ENCODE results near the gene RPUSD4. TPM values are rescaled to one million over a fixed set of nuclear protein-coding genes. Genes with fewer than 3 reads are reported as not detected.

The RPUSD4 gene
- total RNA-seq, 1 donor from 2014 or later: 26.7 TPM

DNA sequence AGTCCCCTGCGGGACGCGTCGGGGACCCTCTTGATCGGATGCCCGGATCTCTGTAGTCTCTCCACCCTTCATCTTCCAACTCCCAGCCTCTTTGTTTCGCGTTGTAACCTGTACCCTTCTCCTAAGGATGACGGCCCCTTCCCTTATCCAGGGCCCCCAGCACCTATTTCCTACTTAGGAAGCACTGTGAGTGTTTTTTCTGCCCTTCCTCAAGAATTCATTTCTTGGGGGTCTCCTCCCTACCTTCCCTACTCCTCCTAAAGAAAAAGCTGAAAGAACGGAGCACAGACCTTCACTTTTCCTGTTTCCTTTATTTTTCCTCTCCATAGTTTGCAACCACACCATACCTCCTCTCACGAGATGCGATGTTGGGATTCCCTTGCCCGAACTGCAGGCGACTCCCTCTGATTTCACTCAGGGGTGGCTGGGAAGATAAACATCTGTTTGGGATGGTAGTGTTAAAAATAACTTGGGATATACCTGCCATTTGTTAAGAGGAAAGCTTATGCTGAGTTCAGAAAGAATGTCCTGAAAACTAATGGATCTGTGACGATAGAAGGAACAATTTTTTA is 725 bp upstream of the RPUSD4 start:
- DNase-seq (ENCODE audit: low spot score): no peak

GRCh38 chr11:126210871-126211235 is 597 bp downstream of the RPUSD4 start:
- no peak for DNase-seq (ENCODE audit: low spot score)

GRCh38 chr11:126207896-126208295 is 3.6 kb downstream of the RPUSD4 start:
- DNase-seq (ENCODE audit: low spot score): no peak

DNA sequence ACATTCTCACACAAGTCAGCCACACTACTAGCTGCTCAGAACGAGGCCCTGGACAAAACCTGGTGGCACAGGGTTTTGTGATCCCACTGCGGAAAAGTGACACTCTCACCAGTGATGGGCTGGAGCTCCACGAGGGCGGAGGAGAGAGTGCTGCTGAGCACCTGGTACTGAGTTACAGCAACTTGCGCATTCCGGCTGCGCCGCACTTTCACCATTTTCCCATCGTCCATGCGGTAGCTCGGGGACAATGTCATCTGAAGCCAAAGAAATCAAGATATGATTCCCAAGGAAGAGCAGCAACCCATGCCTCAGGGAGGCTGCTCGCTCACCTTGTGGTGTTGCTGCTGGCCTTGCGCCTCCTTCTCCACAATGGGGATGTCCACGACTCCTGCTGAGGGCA is 6.1 kb downstream of the RPUSD4 start:
- DNase-seq (ENCODE audit: low spot score): no peak

DNA sequence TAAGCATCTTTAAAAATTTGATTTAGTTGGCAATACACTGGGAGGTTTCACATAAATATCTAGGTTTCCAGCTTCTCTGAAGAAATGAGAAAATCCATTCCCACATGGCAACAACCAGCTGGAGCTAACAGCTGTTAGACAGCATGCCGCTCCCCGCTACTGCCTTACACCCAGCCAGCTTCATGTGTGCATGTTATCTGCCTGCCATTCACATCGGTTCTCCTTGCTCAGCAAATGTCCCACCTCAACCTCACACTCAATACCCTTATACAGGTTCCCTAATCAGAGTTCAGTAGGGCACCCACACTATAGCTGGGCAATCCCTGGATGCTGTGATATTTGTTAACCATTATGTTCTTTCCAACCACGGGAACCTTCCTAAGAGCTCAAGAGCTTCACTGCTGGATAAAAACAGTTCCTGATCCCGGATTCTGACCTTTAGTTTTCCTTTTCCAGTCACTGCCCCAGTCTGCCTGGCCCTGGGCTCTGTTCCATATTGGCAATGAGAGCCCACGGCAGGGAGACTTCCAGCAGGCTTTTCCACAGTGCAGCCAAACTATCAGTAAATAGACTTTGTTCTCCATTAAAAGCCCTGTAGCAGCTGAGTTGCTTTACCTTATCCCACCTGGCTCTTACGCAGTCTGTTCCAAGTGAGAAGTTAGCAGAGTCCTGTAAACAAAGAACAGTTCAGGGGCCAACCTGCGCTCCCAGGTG is 8.6 kb downstream of the RPUSD4 start:
- DNase-seq (ENCODE audit: low spot score): no peak

DNA sequence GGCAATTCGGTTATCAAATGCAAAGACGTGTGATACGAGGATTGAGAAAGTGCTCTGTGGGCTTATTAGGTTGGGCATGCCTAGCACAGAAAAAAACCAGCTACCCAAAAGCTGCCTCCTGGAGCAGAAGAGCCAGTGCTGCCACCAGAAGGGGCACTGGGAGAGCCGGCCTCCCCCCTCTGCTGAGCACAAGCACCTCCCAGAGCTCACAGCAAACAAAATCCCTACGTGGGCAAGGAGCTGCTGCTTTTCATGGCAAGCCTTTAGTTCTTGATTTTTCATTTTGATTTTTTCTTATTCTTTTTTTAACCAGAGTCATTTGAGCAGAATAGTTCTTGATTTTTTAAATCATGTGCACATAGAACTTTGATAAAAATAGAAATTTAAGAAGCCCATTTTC is 12.8 kb downstream of the RPUSD4 start:
- no peak for DNase-seq (ENCODE audit: low spot score)

GRCh38 chr11:126197277-126197939 is 14.0 kb downstream of the RPUSD4 start:
- DNase-seq (ENCODE audit: low spot score): no peak

DNA sequence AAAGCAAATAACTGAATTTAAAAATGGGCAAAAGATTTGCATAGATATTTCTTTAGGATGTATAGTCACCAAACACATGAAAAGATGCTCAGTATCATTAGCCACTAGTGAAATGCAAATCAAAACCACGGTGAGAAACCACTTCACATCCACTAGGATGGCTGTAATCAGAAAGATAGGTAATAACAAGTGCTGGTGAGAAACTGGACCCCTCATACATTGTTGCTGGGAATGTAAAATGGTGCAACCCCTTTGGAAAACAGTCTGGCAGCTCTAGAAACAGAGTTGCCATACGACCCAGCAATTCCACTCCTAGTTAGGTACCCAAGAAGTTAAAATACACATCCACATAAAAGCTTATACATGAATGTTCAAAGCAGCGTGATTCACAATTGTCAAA is 16.3 kb downstream of the RPUSD4 start:
- no peak for DNase-seq (ENCODE audit: low spot score)

DNA sequence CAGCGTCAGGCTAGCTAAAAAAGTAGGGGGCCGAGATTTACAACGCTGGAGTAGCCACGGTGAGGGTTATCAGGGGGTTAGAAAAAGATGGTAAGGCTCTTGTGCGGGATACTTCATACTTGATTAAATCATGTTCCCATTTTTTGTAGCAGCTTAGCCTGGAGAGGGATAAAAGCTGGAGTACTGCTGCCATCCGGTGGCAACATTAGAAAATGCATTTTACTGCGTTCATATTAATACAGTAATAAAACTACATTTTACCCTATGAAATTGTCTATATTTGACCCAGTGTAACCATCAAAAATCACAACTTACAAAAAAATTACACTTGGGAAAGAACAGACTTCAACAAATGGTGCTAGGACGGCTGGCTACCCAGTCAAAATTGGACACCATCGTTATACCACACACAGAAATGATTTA is 17.3 kb downstream of the RPUSD4 start:
- peak; percentile 63 for DNase-seq (ENCODE audit: low spot score)

DNA sequence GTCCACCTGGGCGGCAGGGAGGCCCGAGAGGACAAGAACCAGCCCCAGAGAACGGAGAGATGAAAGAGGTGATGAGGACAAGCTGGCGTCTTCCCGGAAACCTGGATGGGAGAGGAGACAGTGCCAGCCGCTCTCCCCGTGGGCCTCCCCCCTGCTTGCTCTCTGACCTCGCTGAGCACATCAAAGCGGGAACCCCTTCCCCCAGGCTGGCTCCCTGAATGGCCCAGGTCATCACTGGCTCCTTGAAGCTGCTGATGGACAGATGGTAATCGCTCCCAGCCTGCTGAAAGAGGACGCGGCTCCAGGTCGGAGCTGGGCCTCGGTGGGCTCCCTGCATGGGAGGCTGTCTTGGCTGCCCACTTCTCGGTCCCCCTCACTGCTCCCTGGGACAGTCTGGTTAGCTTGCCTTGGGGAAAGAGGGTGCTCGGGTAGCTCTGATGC is 18.4 kb downstream of the RPUSD4 start:
- no peak for DNase-seq (ENCODE audit: low spot score)

- DNase-seq (ENCODE audit: low spot score): peak; percentile 60
These were observed 19.1 kb downstream of the RPUSD4 start for GRCh38 chr11:126192361-126192760.

- no peak for DNase-seq (ENCODE audit: low spot score)
These were observed 19.9 kb downstream of the RPUSD4 start for GRCh38 chr11:126191379-126192073.

- DNase-seq (ENCODE audit: low spot score): no peak
These were observed 20.7 kb downstream of the RPUSD4 start for GRCh38 chr11:126190792-126191191.

DNA sequence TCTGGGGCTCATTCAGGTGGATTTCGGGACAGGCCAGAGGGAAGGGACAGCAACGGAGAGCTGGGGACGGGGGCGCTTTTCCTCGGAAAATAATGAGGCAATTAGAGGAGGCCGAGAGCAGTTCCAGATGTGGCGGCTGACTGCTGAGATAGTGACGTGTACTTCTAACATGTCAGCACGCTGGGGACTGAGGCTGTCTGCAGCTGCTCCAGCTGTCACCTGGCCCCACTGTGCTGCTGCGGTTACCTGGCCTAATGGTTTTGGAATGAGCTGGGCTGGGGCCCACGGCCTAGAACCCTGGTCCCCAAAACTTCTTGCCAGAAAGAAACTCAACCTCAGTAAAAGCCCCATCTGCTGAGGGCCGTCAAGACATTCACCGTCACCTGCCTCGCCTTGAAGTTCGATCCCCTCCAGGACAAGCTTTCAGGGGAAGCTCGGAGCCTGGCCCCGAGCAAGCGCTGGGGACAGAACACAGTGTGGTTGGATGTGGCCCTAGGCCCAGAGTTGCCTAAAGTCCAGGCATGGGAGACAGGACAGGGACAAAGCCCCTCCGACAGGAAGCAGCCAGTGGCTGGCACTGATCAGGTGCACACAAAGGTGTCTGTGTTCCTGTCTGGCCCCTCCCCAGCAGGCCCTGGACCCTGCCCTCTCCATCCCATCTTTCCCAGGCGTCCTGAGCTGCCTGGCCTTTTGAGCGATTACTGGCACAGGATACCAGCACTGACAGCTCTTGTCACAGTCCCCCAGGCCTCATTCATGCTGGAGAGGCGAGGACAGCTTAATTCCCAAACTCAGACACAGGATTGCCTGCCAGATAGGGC is 22.1 kb downstream of the RPUSD4 start:
- no peak for DNase-seq (ENCODE audit: low spot score)

DNA sequence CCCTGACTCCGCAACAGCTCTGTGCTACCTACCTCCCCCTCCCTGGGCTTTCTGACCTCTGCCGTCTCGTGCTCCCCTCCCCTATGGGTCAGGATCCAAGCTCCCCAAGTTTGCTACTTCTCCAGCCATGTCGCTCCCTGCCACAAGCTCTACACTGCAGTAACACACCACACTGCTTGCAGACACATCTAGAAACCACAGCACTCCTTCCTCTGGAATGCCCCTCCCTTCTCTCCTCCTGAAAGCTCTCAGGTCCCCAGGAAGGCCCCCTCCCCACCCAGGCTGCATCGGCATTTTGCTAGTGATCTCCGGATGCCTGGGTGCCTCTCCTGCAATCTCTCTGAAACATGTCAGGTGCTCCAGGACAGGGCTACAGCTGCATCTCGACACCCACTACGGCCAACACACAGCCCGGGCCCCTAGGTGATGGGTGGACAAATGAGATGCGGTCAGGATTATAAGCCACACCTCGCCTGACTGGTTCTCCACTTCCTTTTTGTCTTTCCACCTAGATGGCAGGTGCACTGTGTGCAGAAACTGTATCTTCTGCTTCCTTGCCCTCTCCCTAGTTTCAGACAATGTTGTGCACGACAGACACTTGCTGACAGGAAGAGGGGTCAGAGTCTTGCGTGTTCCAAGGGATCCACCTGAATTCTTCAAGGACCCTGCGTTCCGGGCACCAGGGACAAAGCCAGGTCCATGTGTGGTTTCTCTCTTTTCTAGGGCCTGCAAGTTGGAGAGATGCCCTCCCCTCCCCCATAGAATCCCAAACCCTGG is 22.9 kb downstream of the RPUSD4 start:
- DNase-seq (ENCODE audit: low spot score): no peak

DNA sequence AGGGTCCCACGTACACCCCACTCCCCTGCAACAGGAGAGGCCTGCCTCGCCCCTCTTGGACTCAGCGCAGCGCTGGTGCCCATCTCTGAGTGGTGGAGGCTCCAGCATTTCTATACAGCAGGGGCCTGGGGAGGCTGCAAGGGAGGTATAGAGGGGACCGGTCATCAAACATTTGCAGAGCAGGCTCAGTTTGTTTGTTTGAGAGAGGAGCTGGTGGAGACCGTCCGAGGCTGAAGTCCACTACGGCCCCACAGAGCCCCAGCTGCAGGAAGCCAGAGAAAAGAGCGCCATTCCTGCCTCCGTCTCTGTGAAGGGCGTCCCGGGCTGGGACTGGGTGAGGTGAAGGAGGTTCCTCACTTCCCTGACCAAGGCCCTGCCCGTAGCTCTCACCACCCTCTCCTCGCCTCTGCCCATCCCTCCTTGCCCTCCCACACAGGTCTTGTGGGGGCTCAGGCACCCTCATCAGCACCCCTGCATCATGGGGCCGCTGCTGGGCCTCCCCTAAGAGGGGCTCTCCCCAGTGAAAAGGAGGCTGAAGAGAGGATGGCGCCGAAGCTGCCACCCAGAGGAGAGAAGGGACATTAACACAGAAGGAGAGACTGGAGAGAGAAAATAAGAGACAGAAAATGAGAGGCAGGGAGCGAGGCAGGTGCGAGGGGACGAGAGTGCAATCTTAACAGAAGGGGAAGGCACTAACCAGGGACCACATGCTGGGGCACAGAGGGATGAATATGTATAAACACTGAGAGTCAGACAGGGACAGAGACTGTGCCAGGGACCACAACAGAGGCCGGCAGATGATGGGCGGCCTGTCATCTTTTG is 24.5 kb downstream of the RPUSD4 start:
- DNase-seq (ENCODE audit: low spot score): no peak

- DNase-seq (ENCODE audit: low spot score): no peak
These were observed 25.3 kb downstream of the RPUSD4 start for GRCh38 chr11:126186025-126186698.

- DNase-seq (ENCODE audit: low spot score): no peak
These were observed 26.0 kb downstream of the RPUSD4 start for GRCh38 chr11:126185259-126186024.
